ENCODE measurements around the gene TRIML1.
"Not testable (repeated sequence)": the region's sequence is repeated elsewhere in the genome, so short reads cannot be mapped to it uniquely, and the experiment has no call there.

DNA sequence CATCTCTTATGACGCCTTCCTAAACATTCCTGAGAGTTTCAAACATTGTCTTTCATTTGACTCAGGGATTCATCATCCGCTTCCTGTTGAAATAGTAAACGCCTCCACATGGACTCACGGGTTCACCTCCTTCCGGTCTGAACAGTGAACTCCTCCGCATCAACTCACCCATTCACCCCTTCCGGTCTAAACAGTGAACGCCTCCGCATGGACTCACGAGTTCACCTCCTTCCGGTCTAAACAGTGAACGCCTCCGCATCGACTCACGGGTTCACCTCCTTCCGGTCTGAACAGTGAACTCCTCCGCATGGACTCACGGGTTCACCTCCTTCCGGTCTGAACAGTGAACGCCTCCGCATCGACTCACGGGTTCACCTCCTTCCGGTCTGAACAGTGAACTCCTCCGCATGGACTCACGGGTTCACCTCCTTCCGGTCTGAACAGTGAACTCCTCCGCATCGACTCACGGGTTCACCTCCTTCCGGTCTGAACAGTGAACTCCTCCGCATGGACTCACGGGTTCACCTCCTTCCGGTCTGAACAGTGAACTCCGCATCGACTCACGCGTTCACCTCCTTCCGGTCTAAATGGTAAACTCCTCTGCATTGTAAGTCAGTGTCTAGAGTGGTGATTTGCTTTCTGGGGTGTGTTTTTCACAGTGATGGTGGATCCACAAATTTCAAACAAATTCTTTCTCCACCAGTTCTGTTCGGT, 20.4 kb downstream of the TRIML1 start:
- TF ChIP-seq, protein P1, sequence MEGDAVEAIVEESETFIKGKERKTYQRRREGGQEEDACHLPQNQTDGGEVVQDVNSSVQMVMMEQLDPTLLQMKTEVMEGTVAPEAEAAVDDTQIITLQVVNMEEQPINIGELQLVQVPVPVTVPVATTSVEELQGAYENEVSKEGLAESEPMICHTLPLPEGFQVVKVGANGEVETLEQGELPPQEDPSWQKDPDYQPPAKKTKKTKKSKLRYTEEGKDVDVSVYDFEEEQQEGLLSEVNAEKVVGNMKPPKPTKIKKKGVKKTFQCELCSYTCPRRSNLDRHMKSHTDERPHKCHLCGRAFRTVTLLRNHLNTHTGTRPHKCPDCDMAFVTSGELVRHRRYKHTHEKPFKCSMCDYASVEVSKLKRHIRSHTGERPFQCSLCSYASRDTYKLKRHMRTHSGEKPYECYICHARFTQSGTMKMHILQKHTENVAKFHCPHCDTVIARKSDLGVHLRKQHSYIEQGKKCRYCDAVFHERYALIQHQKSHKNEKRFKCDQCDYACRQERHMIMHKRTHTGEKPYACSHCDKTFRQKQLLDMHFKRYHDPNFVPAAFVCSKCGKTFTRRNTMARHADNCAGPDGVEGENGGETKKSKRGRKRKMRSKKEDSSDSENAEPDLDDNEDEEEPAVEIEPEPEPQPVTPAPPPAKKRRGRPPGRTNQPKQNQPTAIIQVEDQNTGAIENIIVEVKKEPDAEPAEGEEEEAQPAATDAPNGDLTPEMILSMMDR (IDR thresholded peaks at IDR 0.05): not testable (repeated sequence)
- TF ChIP-seq POLR2A (IDR thresholded peaks at IDR 0.05): not testable (repeated sequence)
